Liver (tissue), 9 donors: Measurements from ENCODE around the gene ISM2. TPM values are rescaled to one million over a fixed set of nuclear protein-coding genes. Genes with fewer than 3 reads are reported as not detected.

ENCODE experiments used
- DNase-seq: peaks from one replicate; pipeline ENCODE4 v3.0.0-alpha.2; 2017; ENCODE audit warnings: low spot score
- H3K27ac ChIP-seq, 2 donors: one replicate each; pipeline ENCODE4 v1.7.0; 2013; ENCODE audit warnings: inconsistent platforms in 2 of 2, low read length in 2 of 2, control low read depth in 1 of 2, low read depth in 1 of 2, mild to moderate bottlenecking in 1 of 2
- H3K27me3 ChIP-seq, 4 donors: one replicate each; pipeline versions ENCODE4 v1.6.1 to v1.7.0; 2013; ENCODE audit warnings: low read length in 3 of 4, inconsistent platforms in 1 of 4, mild to moderate bottlenecking in 1 of 4, moderate library complexity in 1 of 4; ENCODE audit not compliant: control insufficient read depth in 4 of 4, insufficient read depth in 4 of 4
- H3K36me3 ChIP-seq, 4 donors: one replicate each; pipeline versions ENCODE4 v1.6.1 to v1.7.0; 2013; ENCODE audit warnings: low read length in 3 of 4, mild to moderate bottlenecking in 3 of 4, low read depth in 1 of 4, moderate library complexity in 1 of 4; ENCODE audit not compliant: control insufficient read depth in 4 of 4, insufficient read depth in 3 of 4
- H3K4me1 ChIP-seq, 4 donors: one replicate each; pipeline versions ENCODE4 v1.6.1 to v1.7.0; 2013; ENCODE audit warnings: low read length in 3 of 4, mild to moderate bottlenecking in 3 of 4, moderate library complexity in 1 of 4; ENCODE audit not compliant: control insufficient read depth in 4 of 4, insufficient read depth in 4 of 4
- H3K4me3 ChIP-seq, 3 donors: one replicate each; pipeline versions ENCODE4 v1.6.1 to v1.7.0; 2013; ENCODE audit warnings: low read length in 3 of 3, control low read depth in 1 of 3, low read depth in 1 of 3, mild to moderate bottlenecking in 1 of 3
- H3K9ac ChIP-seq, 2 donors: one replicate each; pipeline ENCODE4 v1.7.0; 2013; ENCODE audit warnings: low read length in 2 of 2, mild to moderate bottlenecking in 2 of 2, moderate library complexity in 2 of 2, control low read depth in 1 of 2, low read depth in 1 of 2
- H3K9me3 ChIP-seq, 4 donors: one replicate each; pipeline versions ENCODE4 v1.6.1 to v1.7.0; 2013; ENCODE audit warnings: low read length in 3 of 4; ENCODE audit not compliant: control insufficient read depth in 4 of 4
- ATF3 ChIP-seq: IDR thresholded peaks from 2 replicates; pipeline ENCODE4 v1.6.1; 2016; ENCODE audit warnings: antibody characterized with exemption
- CTCF ChIP-seq: fragments of 150-350 bp; IDR thresholded peaks from 2 replicates; pipeline ENCODE4 v1.5.1; 2017; ENCODE audit warnings: improper control_type of control experiment, low read depth, low read length; ENCODE audit not compliant: missing input control
- EGR1 ChIP-seq, 2 donors: IDR thresholded peaks; 2 replicates each; pipeline ENCODE4 v1.6.1; 2016 to 2018; ENCODE audit warnings: antibody characterized with exemption in 2 of 2, low read depth in 2 of 2
- FOXA1 ChIP-seq: IDR thresholded peaks from 2 replicates; pipeline ENCODE4 v1.6.1; 2016; ENCODE audit warnings: antibody characterized with exemption
- FOXA2 ChIP-seq: IDR thresholded peaks from 2 replicates; pipeline ENCODE4 v1.6.1; 2016; ENCODE audit warnings: antibody characterized with exemption
- GABPA ChIP-seq, 2 donors: IDR thresholded peaks in 1 of 2; conservative IDR thresholded peaks in 1 of 2; 2 replicates each; pipeline ENCODE4 v1.6.1; 2016; ENCODE audit warnings: antibody characterized with exemption in 2 of 2, mild to moderate bottlenecking in 1 of 2, moderate library complexity in 1 of 2
- HNF4A ChIP-seq, 2 donors: conservative IDR thresholded peaks; 2 replicates each; pipeline ENCODE4 v1.6.1; 2016; ENCODE audit warnings: antibody characterized with exemption in 2 of 2, mild to moderate bottlenecking in 2 of 2
- HNF4G ChIP-seq: IDR thresholded peaks from 2 replicates; pipeline ENCODE4 v1.6.1; 2016; ENCODE audit warnings: antibody characterized with exemption
- JUND ChIP-seq, 2 donors: IDR thresholded peaks; 2 replicates each; pipeline ENCODE4 v1.6.1; 2016; ENCODE audit warnings: antibody characterized with exemption in 2 of 2
- MAX ChIP-seq: IDR thresholded peaks from 2 replicates; pipeline ENCODE4 v1.6.1; 2016; ENCODE audit warnings: antibody characterized with exemption
- NR2F2 ChIP-seq: IDR thresholded peaks from 2 replicates; pipeline ENCODE4 v1.6.1; 2016; ENCODE audit warnings: antibody characterized with exemption
- RAD21 ChIP-seq, 2 donors: IDR thresholded peaks; 2 replicates each; pipeline ENCODE4 v1.6.1; 2016; ENCODE audit warnings: antibody characterized with exemption in 2 of 2, mild to moderate bottlenecking in 2 of 2
- RXRA ChIP-seq, 2 donors: IDR thresholded peaks; 2 replicates each; pipeline ENCODE4 v1.6.1; 2017 to 2018; ENCODE audit warnings: antibody characterized with exemption in 2 of 2, mild to moderate bottlenecking in 1 of 2
- TAF1 ChIP-seq: conservative IDR thresholded peaks from 2 replicates; pipeline ENCODE4 v1.6.1; 2016; ENCODE audit warnings: antibody characterized with exemption, mild to moderate bottlenecking
- YY1 ChIP-seq: IDR thresholded peaks from 2 replicates; pipeline ENCODE4 v1.6.1; 2016; ENCODE audit warnings: antibody characterized with exemption, mild to moderate bottlenecking
- WGBS: extraction: QIAGEN DNeasy Blood & Tissue Kit; methylation state at CpG from one replicate; pipeline ENCODE4 v1.1.7; 2013; 5-methylcytosine and 5-hydroxymethylcytosine counted together
- polyA plus RNA-seq, 2 donors: library from polyadenylated mRNA; stranded (reverse) in 1 of 2; unstranded in 1 of 2; fragments of 200-250 nt in 1 of 2; fragments of >200 nt in 1 of 2; fragmentation: Nextera tagmentation in 1 of 2; extraction: Ambion mirVana in 1 of 2; gene quantifications; one replicate each; pipeline versions ENCODE4 v1.2.1 to v1.2.3, GENCODE V29; 2013 to 2015
- total RNA-seq, 2 donors: library from RNA; depleted of rRNA; stranded (reverse); fragments of >200 nt; gene quantifications; one replicate each; pipeline ENCODE4 v1.2.3, GENCODE V29; 2014
- TF ChIP-seq, protein P1 (sequence below): IDR thresholded peaks from 2 replicates; pipeline ENCODE4 v1.6.1; 2016; ENCODE audit warnings: antibody characterized with exemption, mild to moderate bottlenecking
- TF ChIP-seq, protein P2 (sequence below): IDR thresholded peaks from 2 replicates; pipeline ENCODE4 v1.6.1; 2016; ENCODE audit warnings: antibody characterized with exemption
- donor health status: healthy.
- donor health status: healthy.
- donor health status: healthy.
- donor health status: healthy.
- donor health status: healthy.

ISM2 gene
- total and polyA plus RNA-seq, 4 donors = not detected

DNA sequence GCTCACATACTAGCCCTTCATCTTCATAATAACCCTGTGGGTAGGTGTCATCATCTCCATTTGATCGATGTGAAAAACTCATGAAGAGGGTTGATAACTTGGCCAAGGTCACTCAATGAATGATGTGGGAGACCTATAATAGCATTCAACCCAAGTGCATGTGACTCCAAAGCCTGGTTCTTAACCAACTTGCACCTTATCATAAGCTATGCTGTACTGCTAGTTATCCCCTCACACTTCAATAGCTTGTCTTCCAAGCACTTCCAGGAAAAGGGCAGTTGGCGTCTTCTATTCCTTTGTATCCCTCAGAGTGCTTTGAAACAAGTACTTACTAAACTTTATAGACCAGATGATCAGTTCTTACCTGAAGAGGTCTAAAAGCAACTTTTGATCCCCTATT is 56.4 kb downstream of the ISM2 start:
- H3K4me3 ChIP-seq = no peak overlapping the region
- H3K27me3 ChIP-seq = no peaks in the 10 kb centered on the region
- H3K4me1 ChIP-seq = no peaks in the 10 kb centered on the region
- H3K9ac ChIP-seq = no peak overlapping the region
- 94% methylated on average over 2 of the region's 2 CpGs for WGBS
- H3K36me3 ChIP-seq = peaks cover 1 to 57% (median 45%) of the 10 kb centered on the region in 4 donors
- DNase-seq = no peak
- no peak for TF ChIP-seq EGR1 (IDR thresholded peaks at IDR 0.05; ENCODE audit: low read depth in 2 of 2)
- no peak for TF ChIP-seq NR2F2
- no peak for TF ChIP-seq GABPA (IDR thresholded peaks at IDR 0.05 in 1 of 2, conservative IDR thresholded peaks at IDR 0.05 in 1 of 2)
- no peak for TF ChIP-seq HNF4G
- TF ChIP-seq JUND (IDR thresholded peaks at IDR 0.05) = no peak
- TF ChIP-seq FOXA1 = no peak
- no peak for TF ChIP-seq RXRA (IDR thresholded peaks at IDR 0.05)
- TF ChIP-seq TAF1 = no peak
- TF ChIP-seq, protein P1, sequence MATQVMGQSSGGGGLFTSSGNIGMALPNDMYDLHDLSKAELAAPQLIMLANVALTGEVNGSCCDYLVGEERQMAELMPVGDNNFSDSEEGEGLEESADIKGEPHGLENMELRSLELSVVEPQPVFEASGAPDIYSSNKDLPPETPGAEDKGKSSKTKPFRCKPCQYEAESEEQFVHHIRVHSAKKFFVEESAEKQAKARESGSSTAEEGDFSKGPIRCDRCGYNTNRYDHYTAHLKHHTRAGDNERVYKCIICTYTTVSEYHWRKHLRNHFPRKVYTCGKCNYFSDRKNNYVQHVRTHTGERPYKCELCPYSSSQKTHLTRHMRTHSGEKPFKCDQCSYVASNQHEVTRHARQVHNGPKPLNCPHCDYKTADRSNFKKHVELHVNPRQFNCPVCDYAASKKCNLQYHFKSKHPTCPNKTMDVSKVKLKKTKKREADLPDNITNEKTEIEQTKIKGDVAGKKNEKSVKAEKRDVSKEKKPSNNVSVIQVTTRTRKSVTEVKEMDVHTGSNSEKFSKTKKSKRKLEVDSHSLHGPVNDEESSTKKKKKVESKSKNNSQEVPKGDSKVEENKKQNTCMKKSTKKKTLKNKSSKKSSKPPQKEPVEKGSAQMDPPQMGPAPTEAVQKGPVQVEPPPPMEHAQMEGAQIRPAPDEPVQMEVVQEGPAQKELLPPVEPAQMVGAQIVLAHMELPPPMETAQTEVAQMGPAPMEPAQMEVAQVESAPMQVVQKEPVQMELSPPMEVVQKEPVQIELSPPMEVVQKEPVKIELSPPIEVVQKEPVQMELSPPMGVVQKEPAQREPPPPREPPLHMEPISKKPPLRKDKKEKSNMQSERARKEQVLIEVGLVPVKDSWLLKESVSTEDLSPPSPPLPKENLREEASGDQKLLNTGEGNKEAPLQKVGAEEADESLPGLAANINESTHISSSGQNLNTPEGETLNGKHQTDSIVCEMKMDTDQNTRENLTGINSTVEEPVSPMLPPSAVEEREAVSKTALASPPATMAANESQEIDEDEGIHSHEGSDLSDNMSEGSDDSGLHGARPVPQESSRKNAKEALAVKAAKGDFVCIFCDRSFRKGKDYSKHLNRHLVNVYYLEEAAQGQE = no peak
- no peak for TF ChIP-seq ATF3
- no peak for TF ChIP-seq RAD21 (IDR thresholded peaks at IDR 0.05)
- TF ChIP-seq HNF4A (conservative IDR thresholded peaks at IDR 0.05) = no peak
- no peak for TF ChIP-seq MAX
- TF ChIP-seq, protein P2, sequence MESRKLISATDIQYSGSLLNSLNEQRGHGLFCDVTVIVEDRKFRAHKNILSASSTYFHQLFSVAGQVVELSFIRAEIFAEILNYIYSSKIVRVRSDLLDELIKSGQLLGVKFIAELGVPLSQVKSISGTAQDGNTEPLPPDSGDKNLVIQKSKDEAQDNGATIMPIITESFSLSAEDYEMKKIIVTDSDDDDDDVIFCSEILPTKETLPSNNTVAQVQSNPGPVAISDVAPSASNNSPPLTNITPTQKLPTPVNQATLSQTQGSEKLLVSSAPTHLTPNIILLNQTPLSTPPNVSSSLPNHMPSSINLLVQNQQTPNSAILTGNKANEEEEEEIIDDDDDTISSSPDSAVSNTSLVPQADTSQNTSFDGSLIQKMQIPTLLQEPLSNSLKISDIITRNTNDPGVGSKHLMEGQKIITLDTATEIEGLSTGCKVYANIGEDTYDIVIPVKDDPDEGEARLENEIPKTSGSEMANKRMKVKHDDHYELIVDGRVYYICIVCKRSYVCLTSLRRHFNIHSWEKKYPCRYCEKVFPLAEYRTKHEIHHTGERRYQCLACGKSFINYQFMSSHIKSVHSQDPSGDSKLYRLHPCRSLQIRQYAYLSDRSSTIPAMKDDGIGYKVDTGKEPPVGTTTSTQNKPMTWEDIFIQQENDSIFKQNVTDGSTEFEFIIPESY = no peak
- no peak for TF ChIP-seq CTCF
- H3K27ac ChIP-seq = no peak overlapping the region
- no peaks in the 10 kb centered on the region for H3K9me3 ChIP-seq

DNA sequence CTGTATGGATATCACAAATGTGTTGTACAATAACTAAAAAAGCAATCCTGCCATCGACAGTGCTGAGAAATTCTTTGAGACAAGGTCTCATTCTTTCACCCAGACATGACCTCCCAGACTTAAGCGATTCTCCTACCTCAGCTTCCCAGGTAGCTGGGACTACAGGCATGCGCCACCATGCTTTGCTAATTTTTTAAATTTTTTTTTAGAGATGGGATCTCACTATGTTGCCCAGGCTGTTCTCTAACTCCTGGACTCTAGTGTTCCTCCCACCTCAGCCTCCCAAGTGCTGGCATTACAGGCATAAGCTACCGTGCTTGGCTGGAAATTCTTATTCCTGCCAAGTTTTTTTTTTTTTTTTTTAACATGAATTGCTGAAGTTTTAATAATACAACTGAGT is 58.8 kb downstream of the ISM2 start:
- H3K27me3 ChIP-seq = no peaks in the 10 kb centered on the region
- no peaks in the 10 kb centered on the region for H3K4me1 ChIP-seq
- H3K9ac ChIP-seq = no peak overlapping the region
- peaks cover 7 to 71% (median 60%) of the 10 kb centered on the region in 4 donors for H3K36me3 ChIP-seq
- H3K27ac ChIP-seq = no peak overlapping the region
- H3K9me3 ChIP-seq = no peaks in the 10 kb centered on the region
- H3K4me3 ChIP-seq = no peak overlapping the region
- DNase-seq = no peak
- 98% methylated on average over 4 of the region's 4 CpGs for WGBS
- TF ChIP-seq YY1 (no peak), NR2F2 (no peak), HNF4A (conservative IDR thresholded peaks at IDR 0.05) (no peak), FOXA1 (no peak), ATF3 (no peak), RXRA (IDR thresholded peaks at IDR 0.05) (no peak), CTCF (no peak), FOXA2 (no peak), TAF1 (no peak), EGR1 (IDR thresholded peaks at IDR 0.05; ENCODE audit: low read depth in 2 of 2) (no peak), GABPA (IDR thresholded peaks at IDR 0.05 in 1 of 2, conservative IDR thresholded peaks at IDR 0.05 in 1 of 2) (no peak), JUND (IDR thresholded peaks at IDR 0.05) (no peak), HNF4G (no peak)
- TF ChIP-seq, protein P2 = no peak
